AG04450 (cell line): ENCODE data around the gene MARCHF6. TPM values are rescaled to one million over a fixed set of nuclear protein-coding genes. Genes with fewer than 3 reads are reported as not detected.
"Not testable (repeated sequence)": the region's sequence is repeated elsewhere in the genome, so short reads cannot be mapped to it uniquely, and the experiment has no call there.

ENCODE experiments used
- CTCF ChIA-PET: fragments of 300-600, 350-600 bp; formaldehyde crosslinking; extraction: SDS; loops from one replicate; lab custom pipeline; 2022; ENCODE audit warnings: antibody characterized with exemption, inconsistent platforms; lab: Charles Lee
- POLR2A ChIA-PET: fragments of 350-600 bp; formaldehyde crosslinking; extraction: SDS; loops from one replicate; lab custom pipeline; 2021; ENCODE audit warnings: antibody characterized with exemption, inconsistent platforms; lab: Yijun Ruan, JAX
- DNase-seq: peaks from one replicate; pipeline ENCODE4 v3.0.0-alpha.2; 2011; ENCODE audit warnings: low read depth, low spot score
- H3K27ac ChIP-seq: one replicate; pipeline ENCODE4 v1.5.1; 2012; ENCODE audit warnings: low read depth, low read length, control low read depth
- H3K27me3 ChIP-seq: one replicate; pipeline ENCODE4 v1.6.0; 2012; ENCODE audit warnings: low read length; ENCODE audit not compliant: control insufficient read depth, insufficient read depth
- H3K4me3 ChIP-seq: 2 replicates; pipeline ENCODE4 v1.5.1; 2011; ENCODE audit warnings: mild to moderate bottlenecking, low read depth, low read length, control low read depth
- H3K9me3 ChIP-seq: 2 replicates; pipeline ENCODE4 v1.5.1; 2012; ENCODE audit warnings: low read length; ENCODE audit not compliant: control insufficient read depth, insufficient read depth
- CTCF ChIP-seq: IDR thresholded peaks from 2 replicates; pipeline ENCODE4 v1.5.1; 2011; ENCODE audit warnings: low read depth, low read length, control low read depth, inconsistent platforms
- polyA plus RNA-seq: library from polyadenylated mRNA; depleted of rRNA; stranded (reverse); fragments of >200 nt; gene quantifications from 2 replicates; pipeline ENCODE4 v1.2.3, GENCODE V29; 2011

Gene MARCHF6
- polyA plus RNA-seq, 1 experiment, result 136 TPM

GRCh38 chr5:10339058-10339811 lies 14.3 kb upstream of the MARCHF6 start:
- POLR2A ChIA-PET, result interaction anchor here (1.1 kb wide), 1 partner anchor 14 kb away, joined by 3 read pairs; the partner anchor contains the start of gene MARCHF6
- no peak for TF ChIP-seq CTCF

GRCh38 chr5:10339958-10340357 lies 13.5 kb upstream of the MARCHF6 start:
- ChIA-PET CTCF (no interaction called here), POLR2A (no interaction called here)
- no peaks in the 10 kb centered on the region for H3K9me3 ChIP-seq
- H3K4me3 ChIP-seq, result no peak overlapping the region
- no peak overlapping the region for H3K27ac ChIP-seq
- no peak for TF ChIP-seq CTCF
- no peak for DNase-seq
- H3K27me3 ChIP-seq, result no peaks in the 10 kb centered on the region

More at GRCh38 chr5:10339058-10339811, 14.3 kb upstream of the MARCHF6 start:
- no peaks in the 10 kb centered on the region for H3K27me3 ChIP-seq
- no peak for DNase-seq
- H3K27ac ChIP-seq, result no peak overlapping the region
- no peaks in the 10 kb centered on the region for H3K9me3 ChIP-seq
- no peak overlapping the region for H3K4me3 ChIP-seq
- CTCF ChIA-PET, result no interaction called here

- ChIA-PET CTCF (no interaction called here), POLR2A (interaction anchor here (0.7 kb wide), 1 partner anchor 79 kb away, joined by 3 read pairs; no protein-coding TSS in a partner anchor)
- DNase-seq, result no peak
- Histone ChIP-seq H3K27me3 (no peaks in the 10 kb centered on the region), H3K4me3 (no peak overlapping the region), H3K9me3 (no peaks in the 10 kb centered on the region), H3K27ac (no peak overlapping the region)
- TF ChIP-seq CTCF, result no peak
These were observed 10.0 kb upstream of the MARCHF6 start for GRCh38 chr5:10343486-10343885.

GRCh38 chr5:10344461-10345106 lies 8.9 kb upstream of the MARCHF6 start:
- DNase-seq, H3K27me3 ChIP-seq, CTCF ChIA-PET, H3K4me3 ChIP-seq, H3K27ac ChIP-seq, H3K9me3 ChIP-seq, POLR2A ChIA-PET: not testable (repeated sequence)

GRCh38 chr5:10348258-10348657 lies 5.2 kb upstream of the MARCHF6 start:
- Histone ChIP-seq H3K9me3 (no peaks in the 10 kb centered on the region), H3K27ac (no peak overlapping the region), H3K27me3 (no peaks in the 10 kb centered on the region), H3K4me3 (no peak overlapping the region)
- CTCF ChIA-PET, result no interaction called here
- POLR2A ChIA-PET, result interaction anchor here (0.6 kb wide), 1 partner anchor 173 kb away, joined by 4 read pairs; no protein-coding TSS in a partner anchor
- DNase-seq, result no peak
- no peak for TF ChIP-seq CTCF
